H1 (cell line): ENCODE measurements around the gene BRME1.

Source experiments
- CTCF ChIP-seq, 3 experiments: IDR thresholded peaks; 1 replicate in 2 of 3; 2 replicates in 1 of 3; pipeline versions ENCODE4 v1.5.1 to v1.6.1; 2011; ENCODE audit warnings: low read length in 3 of 3, mild to moderate bottlenecking in 3 of 3, inconsistent platforms in 2 of 3, low read depth in 1 of 3, moderate library complexity in 1 of 3; ENCODE audit not compliant: insufficient read depth in 1 of 3; ENCODE audit errors: control extremely low read depth in 1 of 3
- EZH2 ChIP-seq: fragments of 200-600 bp; sonication (generic); IDR thresholded peaks from 2 replicates; pipeline ENCODE4 v1.7.1; 2012; ENCODE audit warnings: low read depth, mild to moderate bottlenecking, moderate library complexity, low read length, inconsistent platforms; ENCODE audit not compliant: severe bottlenecking
- MAX ChIP-seq: IDR thresholded peaks from 2 replicates; pipeline ENCODE4 v1.6.1; 2012; ENCODE audit warnings: inconsistent platforms
- NRF1 ChIP-seq: IDR thresholded peaks from 2 replicates; pipeline ENCODE4 v1.6.1; 2011; ENCODE audit warnings: mild to moderate bottlenecking, low read depth, low read length, improper control_type of control experiment
- POLR2A ChIP-seq, 2 experiments: IDR thresholded peaks; 1 replicate in 1 of 2; 2 replicates in 1 of 2; pipeline ENCODE4 v1.6.1; 2011; ENCODE audit warnings: low read depth in 2 of 2, low read length in 2 of 2, mild to moderate bottlenecking in 2 of 2; ENCODE audit errors: control extremely low read depth in 1 of 2
- RFX5 ChIP-seq: IDR thresholded peaks from 2 replicates; pipeline ENCODE4 v1.6.1; 2011; ENCODE audit warnings: low read depth, low read length, improper control_type of control experiment, borderline replicate concordance
- SIN3A ChIP-seq, 2 experiments: IDR thresholded peaks in 1 of 2; conservative IDR thresholded peaks in 1 of 2; 2 replicates each; pipeline ENCODE4 v1.6.1; 2011 to 2012; ENCODE audit warnings: low read length in 2 of 2, improper control_type of control experiment in 1 of 2, low read depth in 1 of 2, mild to moderate bottlenecking in 1 of 2
- SIRT6 ChIP-seq: IDR thresholded peaks from one replicate; pipeline ENCODE4 v1.7.1; 2012; ENCODE audit warnings: low read length, inconsistent platforms
- SRF ChIP-seq: IDR thresholded peaks from 2 replicates; pipeline ENCODE4 v1.6.1; 2011; ENCODE audit warnings: mild to moderate bottlenecking, low read depth, low read length, moderate library complexity
- USF2 ChIP-seq: IDR thresholded peaks from 2 replicates; pipeline ENCODE4 v1.6.1; 2011; ENCODE audit warnings: low read length, improper control_type of control experiment

GRCh38 chr19:13873834-13874515 lies 31.9 kb downstream of the BRME1 start:
- no peak for TF ChIP-seq CTCF (IDR thresholded peaks at IDR 0.05; ENCODE audit: control extremely low read depth in 1 of 3, insufficient read depth in 1 of 3, low read depth in 1 of 3, low read length in 3 of 3)
- no peak for TF ChIP-seq SRF
- no peak for TF ChIP-seq RFX5
- no peak for TF ChIP-seq MAX
- no peak for TF ChIP-seq SIN3A (conservative IDR thresholded peaks at IDR 0.05 in 1 of 2, IDR thresholded peaks at IDR 0.05 in 1 of 2; ENCODE audit: low read depth in 1 of 2, low read length in 2 of 2)
- TF ChIP-seq USF2: no peak
- TF ChIP-seq SIRT6: no peak
- no peak for TF ChIP-seq POLR2A (IDR thresholded peaks at IDR 0.05; ENCODE audit: control extremely low read depth in 1 of 2, low read depth in 2 of 2, low read length in 2 of 2)
- TF ChIP-seq EZH2: peak; percentile 3
- TF ChIP-seq NRF1: no peak
